Prostate gland (tissue), 2 donors: ENCODE results near the gene GALNT13. TPM values are rescaled to one million over a fixed set of nuclear protein-coding genes. Genes with fewer than 3 reads are reported as not detected.

Experiments
- DNase-seq: peaks from one replicate; pipeline ENCODE4 v3.0.0-alpha.2; 2019; ENCODE audit warnings: low spot score
- H3K27ac ChIP-seq, 2 donors: fragments of 200-600 bp; sonication (generic); 2 replicates each; pipeline ENCODE4 v1.5.1; 2017 to 2019
- H3K27me3 ChIP-seq: fragments of 200-600 bp; sonication (generic); replicated peaks from 2 replicates; pipeline ENCODE4 v1.5.1; 2019; ENCODE audit not compliant: insufficient read depth
- H3K36me3 ChIP-seq, 2 donors: fragments of 200-600 bp; sonication (generic); 1 replicate in 1 of 2; 2 replicates in 1 of 2; pipeline versions ENCODE4 v1.5.1 to v1.8.1; 2017 to 2019
- H3K4me1 ChIP-seq: fragments of 200-600 bp; sonication (generic); replicated peaks from 2 replicates; pipeline ENCODE4 v1.5.1; 2019
- H3K4me3 ChIP-seq, 2 donors: fragments of 200-600 bp; sonication (generic); 2 replicates each; pipeline ENCODE4 v1.5.1; 2017 to 2019
- H3K9me3 ChIP-seq: fragments of 200-600 bp; sonication (generic); 2 replicates; pipeline ENCODE4 v1.5.1; 2017
- POLR2A ChIP-seq: fragments of 450-650 bp; IDR thresholded peaks from one replicate; pipeline ENCODE4 v1.6.1; 2016; ENCODE audit warnings: antibody characterized with exemption, mild to moderate bottlenecking
- POLR2AphosphoS5 ChIP-seq: sonication (generic); formaldehyde crosslinking; IDR thresholded peaks from one replicate; pipeline ENCODE4 v1.6.1; 2017; ENCODE audit warnings: antibody characterized with exemption
- WGBS: methylation state at CpG from one replicate; pipeline ENCODE4 v1.1.5; 2018; 5-methylcytosine and 5-hydroxymethylcytosine counted together
- intact Hi-C: fragments of 100-400 bp; cut with DNase I; formaldehyde crosslinking; loops from one replicate; pipeline ENCODE4 v1.14.2; 2022
- total RNA-seq, 2 donors: library from RNA; depleted of rRNA; stranded (reverse); fragments of >200 nt; gene quantifications; one replicate each; pipeline ENCODE4 v1.1.0, GENCODE V29; 2016
- TF ChIP-seq, protein P1 (sequence below), 4 experiments: fragments of 200-600 bp in 2 of 4; fragments of 450-650 bp in 2 of 4; sonication (generic) in 2 of 4; IDR thresholded peaks; 1 replicate in 3 of 4; 2 replicates in 1 of 4; pipeline ENCODE4 v1.5.1; 2016 to 2019; ENCODE audit warnings: antibody characterized with exemption in 4 of 4, mild to moderate bottlenecking in 2 of 4, moderate library complexity in 2 of 4

The GALNT13 gene
- total RNA-seq, 2 donors from 2014 or later: 0.87 to 1.1 TPM

DNA sequence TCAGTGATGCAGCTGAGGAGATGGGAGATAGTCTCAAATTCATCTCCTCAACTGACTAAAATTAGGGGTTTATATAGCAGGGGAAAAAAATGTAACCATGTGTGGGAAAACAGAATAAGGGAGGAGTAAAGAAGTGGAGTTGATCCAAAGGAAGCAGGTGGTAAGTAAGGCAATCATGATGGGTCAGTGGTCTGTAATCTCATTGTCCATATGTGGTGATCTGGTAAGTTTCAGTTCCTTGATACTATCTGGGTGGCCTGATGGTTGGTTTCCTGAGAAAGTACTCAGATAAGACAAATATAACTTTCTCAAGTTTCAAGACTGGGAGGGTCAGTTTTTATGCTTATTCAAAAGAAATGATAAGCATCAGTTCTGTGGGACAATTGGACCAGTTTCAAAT lies 514.5 kb downstream of the GALNT13 start:
- H3K27me3 ChIP-seq: no peaks in the 10 kb centered on the region
- H3K27ac ChIP-seq: no peak overlapping the region
- intact Hi-C loops: no loop called here
- H3K4me3 ChIP-seq: no peak overlapping the region
- no peaks in the 10 kb centered on the region for H3K36me3 ChIP-seq
- no peaks in the 10 kb centered on the region for H3K9me3 ChIP-seq
- no peak for DNase-seq
- TF ChIP-seq POLR2A: no peak
- TF ChIP-seq, protein P1, sequence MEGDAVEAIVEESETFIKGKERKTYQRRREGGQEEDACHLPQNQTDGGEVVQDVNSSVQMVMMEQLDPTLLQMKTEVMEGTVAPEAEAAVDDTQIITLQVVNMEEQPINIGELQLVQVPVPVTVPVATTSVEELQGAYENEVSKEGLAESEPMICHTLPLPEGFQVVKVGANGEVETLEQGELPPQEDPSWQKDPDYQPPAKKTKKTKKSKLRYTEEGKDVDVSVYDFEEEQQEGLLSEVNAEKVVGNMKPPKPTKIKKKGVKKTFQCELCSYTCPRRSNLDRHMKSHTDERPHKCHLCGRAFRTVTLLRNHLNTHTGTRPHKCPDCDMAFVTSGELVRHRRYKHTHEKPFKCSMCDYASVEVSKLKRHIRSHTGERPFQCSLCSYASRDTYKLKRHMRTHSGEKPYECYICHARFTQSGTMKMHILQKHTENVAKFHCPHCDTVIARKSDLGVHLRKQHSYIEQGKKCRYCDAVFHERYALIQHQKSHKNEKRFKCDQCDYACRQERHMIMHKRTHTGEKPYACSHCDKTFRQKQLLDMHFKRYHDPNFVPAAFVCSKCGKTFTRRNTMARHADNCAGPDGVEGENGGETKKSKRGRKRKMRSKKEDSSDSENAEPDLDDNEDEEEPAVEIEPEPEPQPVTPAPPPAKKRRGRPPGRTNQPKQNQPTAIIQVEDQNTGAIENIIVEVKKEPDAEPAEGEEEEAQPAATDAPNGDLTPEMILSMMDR (IDR thresholded peaks at IDR 0.05): no peak
- TF ChIP-seq POLR2AphosphoS5: no peak
- no peaks in the 10 kb centered on the region for H3K4me1 ChIP-seq

DNA sequence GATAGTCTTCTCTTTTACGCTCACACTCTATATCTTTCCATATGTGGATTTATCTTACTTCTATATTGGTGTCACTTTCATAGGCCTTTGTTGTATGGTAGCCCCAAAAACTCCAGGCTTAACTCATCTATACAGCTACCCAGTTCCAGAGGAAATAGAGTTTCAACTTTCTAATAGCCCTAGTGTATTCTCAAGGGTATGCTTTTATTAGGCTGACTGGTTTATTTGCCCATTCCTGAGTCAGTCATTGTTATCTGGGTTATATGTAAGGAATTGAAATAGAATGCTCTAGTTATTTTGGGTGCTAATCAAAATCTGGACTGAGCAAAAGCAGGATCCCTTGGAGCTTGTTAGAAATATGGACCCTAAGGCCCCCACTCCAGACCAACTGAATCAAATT lies 519.3 kb downstream of the GALNT13 start:
- Histone ChIP-seq H3K27me3 (no peaks in the 10 kb centered on the region), H3K9me3 (no peaks in the 10 kb centered on the region), H3K36me3 (no peaks in the 10 kb centered on the region), H3K27ac (no peak overlapping the region), H3K4me3 (no peak overlapping the region), H3K4me1 (no peaks in the 10 kb centered on the region)
- TF ChIP-seq, protein P1 (IDR thresholded peaks at IDR 0.05): no peak
- TF ChIP-seq POLR2AphosphoS5 (no peak), POLR2A (no peak)
- DNase-seq: no peak
- intact Hi-C loops: no loop called here
- WGBS: 94% methylated on average over 1 of the region's 1 CpG

DNA sequence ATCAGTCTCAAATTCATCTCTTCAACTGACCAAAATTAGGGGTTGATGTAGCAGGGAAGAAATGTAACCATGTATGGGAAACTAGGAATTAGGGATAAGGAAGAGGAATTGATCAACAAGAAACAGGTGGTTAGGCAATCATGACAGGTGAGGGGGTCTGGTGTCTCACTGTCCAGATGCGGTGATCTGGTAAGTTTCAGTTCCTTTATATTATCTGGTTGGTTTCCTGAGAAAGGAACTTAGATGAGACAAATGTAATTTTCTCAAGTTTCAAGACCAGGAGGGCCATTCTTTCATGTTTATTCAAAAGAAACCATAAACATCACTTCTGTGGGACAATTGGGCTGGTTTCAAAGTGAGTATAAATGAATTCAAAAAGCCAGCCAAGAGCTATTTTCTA lies 520.5 kb downstream of the GALNT13 start:
- Histone ChIP-seq H3K27me3 (no peaks in the 10 kb centered on the region), H3K36me3 (no peaks in the 10 kb centered on the region), H3K4me1 (no peaks in the 10 kb centered on the region), H3K27ac (no peak overlapping the region), H3K4me3 (no peak overlapping the region), H3K9me3 (no peaks in the 10 kb centered on the region)
- no peak for DNase-seq
- intact Hi-C loops: no loop called here
- 71% methylated on average over 1 of the region's 1 CpG for WGBS
- TF ChIP-seq, protein P1 (IDR thresholded peaks at IDR 0.05): no peak
- TF ChIP-seq POLR2A: no peak
- no peak for TF ChIP-seq POLR2AphosphoS5

DNA sequence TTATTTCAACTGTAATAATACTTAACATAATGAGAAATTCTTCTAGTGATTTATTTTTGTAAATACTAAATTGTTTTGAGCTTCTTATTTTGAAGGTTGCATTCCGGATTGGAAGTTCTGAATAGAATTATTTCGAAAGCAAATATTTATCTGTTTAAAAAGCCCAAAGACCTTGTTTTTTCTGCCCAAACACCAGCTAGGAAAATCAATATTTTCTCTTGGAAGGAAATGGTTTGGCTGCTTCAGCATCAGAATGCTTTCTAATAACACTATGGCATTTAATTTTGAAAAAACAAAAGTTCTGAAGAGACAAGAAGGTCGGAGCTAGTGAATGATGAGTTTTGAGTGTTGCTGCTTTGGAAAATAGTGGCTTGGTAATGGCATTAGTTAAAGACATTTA lies 522.9 kb downstream of the GALNT13 start:
- Histone ChIP-seq H3K27ac (no peak overlapping the region), H3K4me1 (no peaks in the 10 kb centered on the region), H3K4me3 (no peak overlapping the region), H3K9me3 (no peaks in the 10 kb centered on the region), H3K36me3 (no peaks in the 10 kb centered on the region), H3K27me3 (no peaks in the 10 kb centered on the region)
- 83% methylated on average over 3 of the region's 3 CpGs for WGBS
- DNase-seq: no peak
- intact Hi-C loops: no loop called here
- TF ChIP-seq POLR2AphosphoS5 (no peak), POLR2A (no peak)
- TF ChIP-seq, protein P1 (IDR thresholded peaks at IDR 0.05): no peak

DNA sequence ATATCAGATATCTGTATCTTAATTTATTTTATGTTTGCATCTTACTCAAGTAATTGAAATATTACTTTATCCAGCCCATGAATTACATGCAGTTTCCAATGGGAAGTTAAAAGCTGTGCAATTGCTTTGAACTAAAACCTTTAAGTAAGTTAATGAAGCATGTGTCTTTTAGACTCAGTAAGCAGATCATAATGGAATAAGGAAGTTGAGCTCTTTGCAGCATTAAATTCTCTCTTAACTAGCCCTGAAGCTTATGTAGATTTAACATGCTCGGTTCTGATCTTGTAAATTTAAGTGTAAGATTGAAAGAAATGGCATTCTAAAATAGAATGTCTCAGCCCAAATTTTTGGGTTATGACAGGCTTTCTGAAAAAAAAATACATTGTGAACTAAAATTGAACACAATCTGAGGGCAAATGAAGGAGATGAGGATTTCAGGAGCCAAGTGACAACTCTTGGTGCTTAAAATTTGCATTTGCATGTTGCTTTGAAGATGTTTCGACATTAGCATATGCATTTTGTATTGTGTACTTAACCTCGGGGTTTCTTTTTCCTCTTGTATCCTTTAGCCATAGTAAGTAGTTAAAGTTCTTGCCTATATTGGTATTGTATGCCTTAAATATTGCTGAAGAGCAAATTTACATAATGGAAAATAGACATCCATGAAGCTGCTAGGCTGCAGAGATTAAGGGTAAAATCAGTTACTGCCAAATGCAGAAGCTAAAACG lies 529.0 kb downstream of the GALNT13 start:
- Histone ChIP-seq H3K27ac (no peak overlapping the region), H3K4me3 (no peak overlapping the region), H3K4me1 (no peaks in the 10 kb centered on the region), H3K9me3 (no peaks in the 10 kb centered on the region), H3K27me3 (no peaks in the 10 kb centered on the region), H3K36me3 (no peaks in the 10 kb centered on the region)
- DNase-seq: no peak
- 55% methylated on average over 4 of the region's 4 CpGs for WGBS
- intact Hi-C loops: no loop called here
- TF ChIP-seq, protein P1 (IDR thresholded peaks at IDR 0.05): no peak
- TF ChIP-seq POLR2A (no peak), POLR2AphosphoS5 (no peak)
